HCT116 (cell line): ENCODE data around the gene NDUFAB1. TPM values are rescaled to one million over a fixed set of nuclear protein-coding genes. Genes with fewer than 3 reads are reported as not detected.

Experiments
- ATAC-seq: fragments of 200-7000 bp; cut with Tn5 transposase; 2 replicates; pipeline ENCODE4 v1.9.1; 2020; ENCODE audit warnings: mild to moderate bottlenecking, moderate library complexity
- BruUV-seq: library from RNA; stranded (reverse); fragments of 400-500 nt; replicated peaks from 2 replicates; lab custom pipeline; 2021; lab: Mats Ljungman, UMichigan
- CTCF ChIA-PET: fragments of 300-600 bp; sonication (Branson Sonifier 250); formaldehyde crosslinking; loops from one replicate; lab custom pipeline; 2021; ENCODE audit warnings: antibody characterized with exemption; lab: Charles Lee
- POLR2A ChIA-PET: fragments of 300-600, 350-600 bp; sonication (Branson Sonifier 250); formaldehyde crosslinking; loops from one replicate; lab custom pipeline; 2021; ENCODE audit warnings: antibody characterized with exemption; lab: Charles Lee
- RAD21 ChIA-PET, 2 experiments: fragments of 300-600 bp; sonication (Branson Sonifier 250); formaldehyde crosslinking; loops; one replicate each; lab custom pipeline; 2023; ENCODE audit warnings: low total read pairs in 2 of 2; ENCODE audit not compliant: uncharacterized antibody in 2 of 2, unreplicated experiment in 2 of 2, low non-redundant PET in 1 of 2; lab: Charles Lee
- DNase-seq: peaks from one replicate; pipeline ENCODE4 v3.0.0-alpha.2; 2010; ENCODE audit warnings: low read depth, low spot score
- H2AFZ ChIP-seq: fragments of 200-600 bp; shearing (Covaris generic), sonication (generic); 2 replicates; pipeline ENCODE4 v1.6.1; 2017; ENCODE audit warnings: low read depth, mixed run types, mixed read lengths, antibody characterized with exemption, low read length; ENCODE audit not compliant: poor library complexity, severe bottlenecking
- H3K27ac ChIP-seq: 2 replicates; pipeline ENCODE4 v1.5.1; 2012; ENCODE audit warnings: low read depth, low read length
- H3K27me3 ChIP-seq: fragments of 200-600 bp; sonication (generic); 2 replicates; pipeline ENCODE4 v1.6.1; 2016; ENCODE audit warnings: mixed run types, low read length, mixed read lengths; ENCODE audit not compliant: insufficient read depth
- H3K36me3 ChIP-seq, 2 experiments: fragments of 200-500 bp in 1 of 2; fragments of 200-600 bp in 1 of 2; sonication (Bioruptor generic) in 1 of 2; sonication (generic) in 1 of 2; 2 replicates each; pipeline versions ENCODE4 v1.5.1 to v1.6.1; 2014 to 2016; ENCODE audit warnings: low read length in 2 of 2, inconsistent platforms in 1 of 2, mixed read lengths in 1 of 2, mixed run types in 1 of 2; ENCODE audit not compliant: insufficient read depth in 2 of 2, control insufficient read depth in 1 of 2
- H3K4me1 ChIP-seq, 2 experiments: fragments of 200-600 bp in 1 of 2; sonication (generic) in 1 of 2; 2 replicates each; pipeline versions ENCODE4 v1.5.1 to v1.6.1; 2012 to 2017; ENCODE audit warnings: low read length in 2 of 2, inconsistent platforms in 1 of 2, mild to moderate bottlenecking in 1 of 2, mixed read lengths in 1 of 2, mixed run types in 1 of 2, moderate library complexity in 1 of 2; ENCODE audit not compliant: insufficient read depth in 2 of 2, control insufficient read depth in 1 of 2
- H3K4me2 ChIP-seq: fragments of 200-600 bp; sonication (generic); 2 replicates; pipeline ENCODE4 v1.6.1; 2017; ENCODE audit warnings: mixed run types, low read length, mixed read lengths
- H3K4me3 ChIP-seq, 2 experiments: fragments of 200-600 bp in 1 of 2; sonication (generic) in 1 of 2; replicated peaks in 1 of 2; 2 replicates each; pipeline ENCODE4 v1.5.1; 2011 to 2016; ENCODE audit warnings: low read length in 2 of 2, control low read depth in 1 of 2, low read depth in 1 of 2, mild to moderate bottlenecking in 1 of 2, mixed read lengths in 1 of 2, mixed run types in 1 of 2
- H3K79me2 ChIP-seq: fragments of 200-600 bp; sonication (generic); 2 replicates; pipeline ENCODE4 v1.6.1; 2017; ENCODE audit warnings: mild to moderate bottlenecking, mixed run types, low read length, moderate library complexity, mixed read lengths; ENCODE audit not compliant: insufficient read depth
- H3K9ac ChIP-seq: fragments of 200-600 bp; sonication (generic); 2 replicates; pipeline ENCODE4 v1.6.1; 2016; ENCODE audit warnings: low read length, mixed read lengths
- H3K9me2 ChIP-seq: fragments of 200-600 bp; sonication (generic), shearing (Covaris generic); 2 replicates; pipeline ENCODE4 v1.6.1; 2017; ENCODE audit warnings: mixed run types, mild to moderate bottlenecking, moderate library complexity; ENCODE audit not compliant: insufficient read depth
- H3K9me3 ChIP-seq, 2 experiments: fragments of 200-500 bp in 1 of 2; fragments of 200-600 bp in 1 of 2; sonication (Bioruptor generic) in 1 of 2; sonication (generic) in 1 of 2; 2 replicates each; pipeline ENCODE4 v1.6.1; 2014 to 2017; ENCODE audit warnings: low read length in 2 of 2, mixed read lengths in 2 of 2, inconsistent platforms in 1 of 2, low read depth in 1 of 2, mild to moderate bottlenecking in 1 of 2, mixed run types in 1 of 2, moderate library complexity in 1 of 2; ENCODE audit not compliant: control insufficient read depth in 1 of 2, insufficient read depth in 1 of 2
- H4K20me1 ChIP-seq: fragments of 200-600 bp; sonication (generic), shearing (Covaris generic); 2 replicates; pipeline ENCODE4 v1.6.1; 2017; ENCODE audit warnings: mixed run types, mild to moderate bottlenecking, moderate library complexity; ENCODE audit not compliant: insufficient read depth
- CBX3 ChIP-seq: IDR thresholded peaks from 2 replicates; pipeline ENCODE4 v1.6.1; 2012; ENCODE audit warnings: low read depth
- EZH2 ChIP-seq: fragments of 200-600 bp; sonication (generic); IDR thresholded peaks from 2 replicates; pipeline ENCODE4 v1.6.1; 2017; ENCODE audit warnings: antibody characterized with exemption, mixed run types
- FOSL1 ChIP-seq: IDR thresholded peaks from 2 replicates; pipeline ENCODE4 v1.6.1; 2012; ENCODE audit warnings: low read depth
- JUND ChIP-seq: IDR thresholded peaks from 2 replicates; pipeline ENCODE4 v1.6.1; 2012
- POLR2AphosphoS5 ChIP-seq: IDR thresholded peaks from 2 replicates; pipeline ENCODE4 v1.6.1; 2011; ENCODE audit warnings: mild to moderate bottlenecking, low read depth, low read length, moderate library complexity
- SIN3A ChIP-seq: IDR thresholded peaks from 2 replicates; pipeline ENCODE4 v1.6.1; 2012; ENCODE audit warnings: low read depth
- ZNF274 ChIP-seq: fragments of 200-500 bp; sonication (Bioruptor generic); IDR thresholded peaks from 2 replicates; pipeline ENCODE4 v1.6.1; 2014; ENCODE audit warnings: mild to moderate bottlenecking, low read depth, low read length, inconsistent platforms
- intact Hi-C: fragments of 100-400 bp; cut with micrococcal nuclease; formaldehyde crosslinking; loops from 2 replicates; pipeline ENCODE4 v1.10.0; 2022
- total RNA-seq: library from RNA; stranded (reverse); gene quantifications from one replicate; pipeline ENCODE4 v1.2.1, GENCODE V29; 2021; ENCODE audit not compliant: unreplicated experiment
- TF ChIP-seq, protein P1 (sequence below): IDR thresholded peaks from 2 replicates; pipeline ENCODE4 v1.6.1; 2011; ENCODE audit warnings: mild to moderate bottlenecking, low read length, moderate library complexity; ENCODE audit not compliant: insufficient replicate concordance; ENCODE audit errors: extremely low read depth
- TF ChIP-seq, protein P2 (sequence below): IDR thresholded peaks from 2 replicates; pipeline ENCODE4 v1.6.1; 2012

NDUFAB1 gene
- total RNA-seq, 1 experiment from 2014 or later: 169 TPM

DNA sequence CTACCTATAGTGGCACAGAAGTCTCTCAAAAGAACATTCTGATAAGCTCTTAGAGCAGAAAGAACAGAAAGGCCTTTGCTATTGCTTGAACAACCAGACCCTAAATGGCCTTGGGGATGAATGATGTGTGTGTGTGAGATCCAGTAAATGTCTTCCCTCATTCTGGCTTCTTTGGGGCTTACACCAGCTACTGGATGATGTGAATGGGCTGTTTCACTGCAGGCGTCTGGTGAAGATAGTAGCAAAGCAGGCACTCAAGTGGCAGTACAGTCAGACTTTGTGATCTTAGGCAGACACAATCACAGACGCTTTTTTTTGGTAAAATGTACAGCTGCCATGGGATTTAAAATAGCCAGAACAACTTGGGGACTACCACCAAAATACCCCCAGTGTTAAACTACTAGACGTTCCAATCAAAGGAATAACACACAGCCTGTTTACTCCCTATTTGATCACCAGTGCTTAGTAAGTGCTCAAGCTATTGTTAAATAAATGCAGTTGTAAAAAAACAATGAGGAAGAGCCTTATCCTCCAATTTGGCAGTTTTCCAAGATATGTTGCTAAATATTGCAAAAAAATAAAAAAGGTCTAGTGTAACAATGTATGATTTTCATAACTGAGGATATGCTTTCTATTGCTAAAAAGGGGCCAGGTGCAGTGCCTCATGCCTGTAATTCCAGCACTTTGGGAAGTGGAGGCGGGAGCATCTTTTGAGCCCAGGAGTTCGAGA lies 17.9 kb downstream of the NDUFAB1 start:
- POLR2A ChIA-PET: no interaction called here
- RAD21 ChIA-PET: no interaction called here
- DNase-seq: no peak

More for the DNA sequence above, 17.9 kb downstream of the NDUFAB1 start:
- H3K79me2 ChIP-seq: no peaks in the 10 kb centered on the region
- peaks cover 12 to 16% of the 10 kb centered on the region in 2 experiments; a peak in 3 of 4 replicates for H3K36me3 ChIP-seq
- no peak overlapping the region for H3K9ac ChIP-seq
- BruUV-seq: no TSS peak
- no peak overlapping the region for H2AFZ ChIP-seq
- H3K4me3 ChIP-seq: no peak overlapping the region
- CTCF ChIA-PET: no interaction called here
- H3K4me2 ChIP-seq: no peak overlapping the region
- H3K9me3 ChIP-seq: no peaks in the 10 kb centered on the region
- ATAC-seq: no peak
- intact Hi-C loops: no loop called here
- H3K27me3 ChIP-seq: no peaks in the 10 kb centered on the region
- H3K27ac ChIP-seq: no peak overlapping the region
- no peaks in the 10 kb centered on the region for H3K4me1 ChIP-seq
- no peaks in the 10 kb centered on the region for H4K20me1 ChIP-seq
- no peaks in the 10 kb centered on the region for H3K9me2 ChIP-seq
- TF ChIP-seq ZNF274 (no peak), FOSL1 (no peak), SIN3A (no peak), POLR2AphosphoS5 (no peak), JUND (no peak), EZH2 (no peak), CBX3 (no peak)
- TF ChIP-seq, protein P1, sequence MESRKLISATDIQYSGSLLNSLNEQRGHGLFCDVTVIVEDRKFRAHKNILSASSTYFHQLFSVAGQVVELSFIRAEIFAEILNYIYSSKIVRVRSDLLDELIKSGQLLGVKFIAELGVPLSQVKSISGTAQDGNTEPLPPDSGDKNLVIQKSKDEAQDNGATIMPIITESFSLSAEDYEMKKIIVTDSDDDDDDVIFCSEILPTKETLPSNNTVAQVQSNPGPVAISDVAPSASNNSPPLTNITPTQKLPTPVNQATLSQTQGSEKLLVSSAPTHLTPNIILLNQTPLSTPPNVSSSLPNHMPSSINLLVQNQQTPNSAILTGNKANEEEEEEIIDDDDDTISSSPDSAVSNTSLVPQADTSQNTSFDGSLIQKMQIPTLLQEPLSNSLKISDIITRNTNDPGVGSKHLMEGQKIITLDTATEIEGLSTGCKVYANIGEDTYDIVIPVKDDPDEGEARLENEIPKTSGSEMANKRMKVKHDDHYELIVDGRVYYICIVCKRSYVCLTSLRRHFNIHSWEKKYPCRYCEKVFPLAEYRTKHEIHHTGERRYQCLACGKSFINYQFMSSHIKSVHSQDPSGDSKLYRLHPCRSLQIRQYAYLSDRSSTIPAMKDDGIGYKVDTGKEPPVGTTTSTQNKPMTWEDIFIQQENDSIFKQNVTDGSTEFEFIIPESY: no peak
- TF ChIP-seq, protein P2, sequence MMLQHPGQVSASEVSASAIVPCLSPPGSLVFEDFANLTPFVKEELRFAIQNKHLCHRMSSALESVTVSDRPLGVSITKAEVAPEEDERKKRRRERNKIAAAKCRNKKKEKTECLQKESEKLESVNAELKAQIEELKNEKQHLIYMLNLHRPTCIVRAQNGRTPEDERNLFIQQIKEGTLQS: no peak
